IMR-90 (cell line): ENCODE data around the gene TMTC1. TPM values are rescaled to one million over a fixed set of nuclear protein-coding genes. Genes with fewer than 3 reads are reported as not detected.
A peak's percentile ranks its signal among the peaks of the same experiment; 100 is the strongest.

Source experiments
- ATAC-seq: fragments of 200-7000 bp; cut with Tn5 transposase; 2 replicates; pipeline ENCODE4 v1.9.1; 2020; ENCODE audit warnings: low read depth, mild to moderate bottlenecking, moderate library complexity
- BruUV-seq: library from RNA; stranded (reverse); fragments of 400-500 nt; replicated peaks from 2 replicates; lab custom pipeline; 2021; lab: Mats Ljungman, UMichigan
- CTCF ChIA-PET: fragments of 300-600 bp; formaldehyde crosslinking; extraction: SDS; loops from one replicate; lab custom pipeline; 2021; ENCODE audit warnings: antibody characterized with exemption; lab: Yijun Ruan, JAX
- POLR2A ChIA-PET: fragments of 300-600 bp; sonication (Branson Sonifier 250); formaldehyde crosslinking; loops from one replicate; lab custom pipeline; 2022; ENCODE audit warnings: antibody characterized with exemption; ENCODE audit not compliant: unreplicated experiment; lab: Charles Lee
- DNase-seq: peaks from one replicate; pipeline ENCODE4 v3.0.0; 2013
- H2AFZ ChIP-seq: replicated peaks from 2 replicates; pipeline ENCODE3; 2013; ENCODE audit warnings: low read length, mild to moderate bottlenecking; ENCODE audit not compliant: poor library complexity
- H2AK5ac ChIP-seq: 2 replicates; pipeline ENCODE4 v1.6.1; 2013; ENCODE audit warnings: low read depth, low read length, inconsistent platforms
- H2AK9ac ChIP-seq: replicated peaks from 2 replicates; pipeline ENCODE3; 2013; ENCODE audit warnings: mild to moderate bottlenecking, low read depth, low read length, moderate library complexity; ENCODE audit not compliant: poor library complexity
- H2BK120ac ChIP-seq: 2 replicates; pipeline ENCODE4 v1.6.1; 2013; ENCODE audit warnings: low read depth, low read length, inconsistent platforms
- H2BK15ac ChIP-seq: 3 replicates; pipeline ENCODE4 v1.6.1; 2013; ENCODE audit warnings: low read depth, low read length, inconsistent platforms
- H2BK20ac ChIP-seq: 2 replicates; pipeline ENCODE4 v1.6.1; 2013; ENCODE audit warnings: low read depth, mild to moderate bottlenecking, inconsistent platforms, low read length, moderate library complexity
- H2BK5ac ChIP-seq: 2 replicates; pipeline ENCODE4 v1.6.1; 2013; ENCODE audit warnings: mild to moderate bottlenecking, low read depth, low read length, inconsistent platforms; ENCODE audit not compliant: poor library complexity, severe bottlenecking
- H3K14ac ChIP-seq: replicated peaks from 2 replicates; pipeline ENCODE4 v1.6.1; 2013; ENCODE audit warnings: low read depth, low read length, inconsistent platforms
- H3K18ac ChIP-seq: 2 replicates; pipeline ENCODE4 v1.6.1; 2013; ENCODE audit warnings: low read depth, low read length, control low read depth
- H3K23ac ChIP-seq: 2 replicates; pipeline ENCODE4 v1.6.1; 2013; ENCODE audit warnings: low read depth, low read length, inconsistent platforms
- H3K27ac ChIP-seq: 2 replicates; pipeline ENCODE4 v1.5.1; 2013; ENCODE audit warnings: mild to moderate bottlenecking, control low read depth, low read length; ENCODE audit not compliant: insufficient read depth
- H3K27me3 ChIP-seq: 2 replicates; pipeline ENCODE4 v1.6.1; 2013; ENCODE audit warnings: low read length; ENCODE audit not compliant: control insufficient read depth, insufficient read depth
- H3K36me3 ChIP-seq: 2 replicates; pipeline ENCODE4 v1.6.1; 2013; ENCODE audit warnings: low read length, mixed read lengths; ENCODE audit not compliant: control insufficient read depth, insufficient read depth
- H3K4ac ChIP-seq: 2 replicates; pipeline ENCODE4 v1.6.1; 2013; ENCODE audit warnings: low read depth, low read length, inconsistent platforms
- H3K4me1 ChIP-seq: 2 replicates; pipeline ENCODE4 v1.6.1; 2013; ENCODE audit warnings: low read length, mixed read lengths; ENCODE audit not compliant: control insufficient read depth, insufficient read depth
- H3K4me2 ChIP-seq: 2 replicates; pipeline ENCODE4 v1.6.1; 2013; ENCODE audit warnings: low read depth, mild to moderate bottlenecking, control low read depth, low read length, moderate library complexity
- H3K4me3 ChIP-seq: 2 replicates; pipeline ENCODE4 v1.5.1; 2013; ENCODE audit warnings: low read depth, mild to moderate bottlenecking, control low read depth, low read length, moderate library complexity; ENCODE audit not compliant: insufficient read depth
- H3K56ac ChIP-seq: 2 replicates; pipeline ENCODE4 v1.6.1; 2013; ENCODE audit warnings: low read length, inconsistent platforms; ENCODE audit not compliant: insufficient read depth; ENCODE audit errors: extremely low read depth
- H3K79me1 ChIP-seq, 2 experiments: 2 replicates each; pipeline ENCODE4 v1.6.1; 2013; ENCODE audit warnings: low read length in 2 of 2, inconsistent platforms in 1 of 2, low read depth in 1 of 2
- H3K9ac ChIP-seq: 2 replicates; pipeline ENCODE4 v1.6.1; 2013; ENCODE audit warnings: low read depth, low read length, control low read depth
- H3K9me1 ChIP-seq: 2 replicates; pipeline ENCODE4 v1.6.1; 2013; ENCODE audit warnings: low read length, inconsistent platforms; ENCODE audit not compliant: insufficient read depth
- H3K9me3 ChIP-seq: 2 replicates; pipeline ENCODE4 v1.6.1; 2013; ENCODE audit warnings: low read length; ENCODE audit not compliant: control insufficient read depth, insufficient read depth
- H4K20me1 ChIP-seq: 2 replicates; pipeline ENCODE4 v1.6.1; 2013; ENCODE audit warnings: low read length, inconsistent platforms; ENCODE audit not compliant: insufficient read depth
- H4K5ac ChIP-seq: 2 replicates; pipeline ENCODE4 v1.6.1; 2013; ENCODE audit warnings: mild to moderate bottlenecking, low read depth, low read length, control low read depth
- H4K8ac ChIP-seq, 2 experiments: 2 replicates each; pipeline ENCODE4 v1.6.1; 2013; ENCODE audit warnings: low read depth in 2 of 2, low read length in 2 of 2, control low read depth in 1 of 2, inconsistent platforms in 1 of 2
- H4K91ac ChIP-seq: 2 replicates; pipeline ENCODE4 v1.6.1; 2013; ENCODE audit warnings: low read depth, low read length, inconsistent platforms; ENCODE audit not compliant: insufficient read depth
- BHLHE40 ChIP-seq: fragments of 150-350 bp; IDR thresholded peaks from 2 replicates; pipeline ENCODE4 v1.6.1; 2016; ENCODE audit warnings: mild to moderate bottlenecking, low read depth, low read length
- CHD1 ChIP-seq: IDR thresholded peaks from 2 replicates; pipeline ENCODE4 v1.6.1; 2012; ENCODE audit warnings: low read depth, low read length, improper control_type of control experiment
- CTCF ChIP-seq: conservative IDR thresholded peaks from 2 replicates; pipeline ENCODE4 v1.5.1; 2012; ENCODE audit warnings: mild to moderate bottlenecking, low read depth, low read length, improper control_type of control experiment
- ELK1 ChIP-seq: fragments of 150-350 bp; IDR thresholded peaks from 2 replicates; pipeline ENCODE4 v1.6.1; 2016; ENCODE audit warnings: low read depth, mild to moderate bottlenecking, low read length, moderate library complexity, borderline replicate concordance
- MAFK ChIP-seq: IDR thresholded peaks from 2 replicates; pipeline ENCODE4 v1.6.1; 2012; ENCODE audit warnings: low read depth, low read length, improper control_type of control experiment
- MXI1 ChIP-seq: IDR thresholded peaks from 2 replicates; pipeline ENCODE4 v1.6.1; 2012; ENCODE audit warnings: low read depth, mild to moderate bottlenecking, low read length, moderate library complexity, borderline replicate concordance
- POLR2A ChIP-seq: IDR thresholded peaks from 2 replicates; pipeline ENCODE4 v1.6.1; 2012; ENCODE audit warnings: mild to moderate bottlenecking, low read depth, low read length
- RCOR1 ChIP-seq: IDR thresholded peaks from 2 replicates; pipeline ENCODE4 v1.6.1; 2012; ENCODE audit warnings: mild to moderate bottlenecking, low read length, improper control_type of control experiment; ENCODE audit not compliant: insufficient replicate concordance
- RFX5 ChIP-seq: IDR thresholded peaks from 2 replicates; pipeline ENCODE4 v1.8.0; 2012; ENCODE audit warnings: low read depth, mild to moderate bottlenecking, low read length, moderate library complexity
- SMC3 ChIP-seq: fragments of 150-350 bp; IDR thresholded peaks from 2 replicates; pipeline ENCODE4 v1.6.1; 2016; ENCODE audit warnings: low read depth, mild to moderate bottlenecking, antibody characterized with exemption, low read length, moderate library complexity
- WGBS, 2 experiments: methylation state at CpG; one replicate each; pipeline versions ENCODE4 v1.1.5 to v1.1.7; 2013; ENCODE audit warnings: missing lambda C conversion rate in 2 of 2; ENCODE audit not compliant: insufficient read length in 1 of 2; ENCODE audit errors: extremely low coverage in 2 of 2; 5-methylcytosine and 5-hydroxymethylcytosine counted together
- dilution Hi-C: fragments of 300-500 bp; cut with HindIII; formaldehyde crosslinking; loops from one replicate; pipeline ENCODE4 v1.14.3; 2018; ENCODE audit warnings: low sequenced_read_pairs; ENCODE audit not compliant: unreplicated experiment
- in situ Hi-C: fragments of 300-500 bp; cut with MboI; formaldehyde crosslinking; loops from 3 replicates; pipeline ENCODE4 v1.14.3; 2019; ENCODE audit warnings: low sequenced_read_pairs, inconsistent platforms, mixed read lengths
- intact Hi-C: fragments of 100-400 bp; cut with micrococcal nuclease; formaldehyde crosslinking; loops from 2 replicates; pipeline ENCODE4 v1.10.0; 2022
- polyA plus RNA-seq, 3 experiments: library from polyadenylated mRNA; depleted of rRNA; stranded (reverse); fragments of >200 nt; gene quantifications; 2 replicates each; pipeline ENCODE4 v1.2.3, GENCODE V29; 2012; ENCODE audit warnings: low replicate concordance in 1 of 3
- total RNA-seq: library from RNA; depleted of rRNA; stranded (reverse); fragments of >200 nt; gene quantifications from 2 replicates; pipeline ENCODE4 v1.2.3, GENCODE V29; 2012
- TF ChIP-seq, protein P1 (sequence below): fragments of 150-350 bp; IDR thresholded peaks from 2 replicates; pipeline ENCODE4 v1.6.1; 2017; ENCODE audit warnings: mild to moderate bottlenecking, antibody characterized with exemption, low read length, low read depth

Gene TMTC1
- total and polyA plus RNA-seq, 2 of the 4 experiments (the other 2 are of a cell fraction): 12.5 to 36.4 TPM

GRCh38 chr12:29589286-29589820 lies 194.4 kb downstream of the TMTC1 start:
- Histone ChIP-seq H3K4me1 (peaks cover 8% of the 10 kb centered on the region), H3K79me1 (peaks cover 0 to 9% of the 10 kb centered on the region in 2 experiments; a peak in 1 of 4 replicates), H4K8ac (peak overlapping the region; percentile 12 to 60; a peak in 2 of 4 replicates), H3K4ac (peak overlapping the region; percentile 66), H3K14ac (peak overlapping the region; percentile 53), H3K4me2 (peak overlapping the region; percentile 24; the same call in 1 of the 2 replicates), H4K91ac (peak overlapping the region; percentile 42), H3K9ac (peak overlapping the region; percentile 10; the same call in 1 of the 2 replicates), H2AFZ (peak overlapping the region; percentile 7), H3K56ac (peak overlapping the region; percentile 12; the same call in 1 of the 2 replicates), H2BK20ac (peak overlapping the region; percentile 70; the same call in 1 of the 2 replicates), H2AK5ac (peak overlapping the region; percentile 76; the same call in 1 of the 2 replicates), H3K4me3 (no peak overlapping the region), H3K18ac (peak overlapping the region; percentile 68), H2AK9ac (no peak overlapping the region), H3K9me1 (peaks cover 4% of the 10 kb centered on the region; the same call in 1 of the 2 replicates), H3K27ac (peak overlapping the region; percentile 80; the same call in 1 of the 2 replicates), H2BK120ac (peak overlapping the region; percentile 75), H3K27me3 (no peaks in the 10 kb centered on the region), H4K20me1 (0 out of 2 replicates have a peak, but pooled peaks cover 4% of the 10 kb centered on the region), H3K9me3 (no peaks in the 10 kb centered on the region), H2BK5ac (peak overlapping the region; percentile 69), H2BK15ac (peak overlapping the region; percentile 31; the same call in 1 of the 3 replicates), H4K5ac (peak overlapping the region; percentile 32), H3K23ac (peak overlapping the region; percentile 36; the same call in 1 of the 2 replicates), H3K36me3 (no peaks in the 10 kb centered on the region; the same call in 1 of the 2 replicates)
- no CpG with 5 or more reads among the region's 2 CpGs for WGBS, 2 experiments
- ATAC-seq (peak; percentile 62), DNase-seq (peak; percentile 80)
- no TSS peak for BruUV-seq
- in situ Hi-C loops (no loop called here), dilution Hi-C loops (no loop called here), intact Hi-C loops (no loop called here)
- ChIA-PET POLR2A (no interaction called here), CTCF (no interaction called here)
- TF ChIP-seq RCOR1 (no peak), POLR2A (no peak), MXI1 (no peak), SMC3 (no peak), MAFK (no peak), RFX5 (no peak), CTCF (no peak), CHD1 (no peak), ELK1 (no peak), BHLHE40 (no peak)
- TF ChIP-seq, protein P1, sequence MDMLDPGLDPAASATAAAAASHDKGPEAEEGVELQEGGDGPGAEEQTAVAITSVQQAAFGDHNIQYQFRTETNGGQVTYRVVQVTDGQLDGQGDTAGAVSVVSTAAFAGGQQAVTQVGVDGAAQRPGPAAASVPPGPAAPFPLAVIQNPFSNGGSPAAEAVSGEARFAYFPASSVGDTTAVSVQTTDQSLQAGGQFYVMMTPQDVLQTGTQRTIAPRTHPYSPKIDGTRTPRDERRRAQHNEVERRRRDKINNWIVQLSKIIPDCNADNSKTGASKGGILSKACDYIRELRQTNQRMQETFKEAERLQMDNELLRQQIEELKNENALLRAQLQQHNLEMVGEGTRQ: no peak
